ENCODE data around the gene PAF1. TPM values are rescaled to one million over a fixed set of nuclear protein-coding genes. Genes with fewer than 3 reads are reported as not detected.

The PAF1 gene
- polyA plus RNA-seq, 2 of the 4 experiments (the other 2 are of a cell fraction), result 103 to 110 TPM

GRCh38 chr19:39398297-39398864 lies 7.5 kb upstream of the PAF1 start (continued):
- TF ChIP-seq RFX5 (IDR thresholded peaks at IDR 0.05), result no peak
- 0 out of 2 replicates have a peak, but pooled peaks have one; percentile 29 for TF ChIP-seq ZSCAN20 (CRISPR knock-in tag; IDR thresholded peaks at IDR 0.05)
- peak; percentile 25; the same call in 1 of the 2 replicates for TF ChIP-seq MAZ (IDR thresholded peaks at IDR 0.05; ENCODE audit: borderline replicate concordance, low read depth, low read length)
- TF ChIP-seq ZC3H11A (IDR thresholded peaks at IDR 0.05), result no peak
- TF ChIP-seq JUNB (IDR thresholded peaks at IDR 0.05), result peak; percentile 57

DNA sequence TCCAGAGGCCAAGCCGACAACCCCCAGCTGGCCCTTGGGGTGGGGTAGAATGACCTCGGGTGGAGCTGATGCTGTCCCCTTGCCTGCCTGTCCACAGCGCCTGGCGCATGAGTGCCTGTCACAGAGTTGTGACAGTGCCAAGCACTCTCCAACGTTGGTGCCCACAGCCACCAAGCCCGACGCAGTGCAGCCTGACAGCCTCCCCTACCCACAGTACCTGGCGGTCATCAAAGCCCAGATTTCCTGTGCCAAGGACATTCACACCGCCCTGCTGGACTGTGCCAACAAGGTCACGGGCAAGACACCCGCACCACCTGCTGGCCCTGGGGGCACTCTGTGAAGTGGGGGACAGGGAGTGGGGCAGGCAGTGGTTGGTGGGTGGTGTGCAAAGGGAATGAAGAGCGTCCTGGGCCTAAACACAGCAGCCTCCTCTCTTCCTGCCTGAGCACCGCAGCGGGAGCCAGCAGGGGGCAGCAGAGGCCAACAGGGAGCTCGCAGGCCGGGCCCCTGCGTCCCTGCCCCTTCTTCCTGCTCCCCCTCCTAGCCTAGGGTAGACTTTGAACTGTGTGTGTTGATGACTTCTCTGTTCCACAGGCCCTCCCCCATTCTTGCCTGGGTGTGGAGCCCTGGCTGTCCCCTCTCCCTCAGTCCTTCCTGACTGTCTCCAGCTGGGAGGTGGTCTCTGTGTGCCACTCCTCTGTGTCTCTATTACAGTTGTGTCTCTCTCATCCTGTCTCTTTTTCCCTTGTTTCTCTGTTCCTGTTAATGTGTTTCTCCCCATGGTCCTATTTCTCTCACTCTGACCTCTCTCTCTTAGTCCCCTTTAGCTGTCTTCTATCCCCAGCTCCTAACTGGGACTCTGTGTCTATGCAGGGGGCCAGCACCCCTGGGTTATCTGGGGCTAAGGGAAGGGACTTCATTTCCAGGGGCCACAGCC lies 6.7 kb upstream of the PAF1 start:
- Histone ChIP-seq H3K4me3 (peak overlapping the region; percentile 22; the same call in 2 of the 3 replicates), H3K9me3 (no peaks in the 10 kb centered on the region), H3K27ac (peak overlapping the region; percentile 92 to 99), H3K4me2 (peak overlapping the region; percentile 85), H3K4me1 (peaks cover 56% of the 10 kb centered on the region)
- ChIA-PET CTCF (interaction anchor here (0.5 to 21.4 kb wide), 75 partner anchors 7 to 995 kb away, joined by 3 to 484 read pairs (median 4); partner anchors contain the start of genes DLL3, EID2, EID2B and FAM98C), POLR2A (interaction anchor here (0.6 to 3.8 kb wide), 12 partner anchors 10 to 823 kb away, joined by 3 to 122 read pairs (median 8); partner anchors contain the start of genes FBXO17, PLEKHG2, RPS16 and SAMD4B)
- ATAC-seq, result peak; percentile 52 to 84
- 31% methylated on average over 17 of the region's 17 CpGs for WGBS (ENCODE audit: missing lambda C conversion rate)
- peak; percentile 98 to 99 for DNase-seq (ENCODE audit: low read depth in 1 of 2, low spot score in 1 of 2)
- peak; percentile 96 for FAIRE-seq
- TF ChIP-seq, protein P1, sequence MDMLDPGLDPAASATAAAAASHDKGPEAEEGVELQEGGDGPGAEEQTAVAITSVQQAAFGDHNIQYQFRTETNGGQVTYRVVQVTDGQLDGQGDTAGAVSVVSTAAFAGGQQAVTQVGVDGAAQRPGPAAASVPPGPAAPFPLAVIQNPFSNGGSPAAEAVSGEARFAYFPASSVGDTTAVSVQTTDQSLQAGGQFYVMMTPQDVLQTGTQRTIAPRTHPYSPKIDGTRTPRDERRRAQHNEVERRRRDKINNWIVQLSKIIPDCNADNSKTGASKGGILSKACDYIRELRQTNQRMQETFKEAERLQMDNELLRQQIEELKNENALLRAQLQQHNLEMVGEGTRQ (IDR thresholded peaks at IDR 0.05), result peak; percentile 3; the same call in 1 of the 2 replicates
- TF ChIP-seq MAZ (IDR thresholded peaks at IDR 0.05; ENCODE audit: borderline replicate concordance, low read depth, low read length) (peak; percentile 93; the same call in 1 of the 2 replicates), MYC (IDR thresholded peaks at IDR 0.05; ENCODE audit: borderline replicate concordance, low read length) (no peak; the same call in 1 of the 2 replicates), JUNB (IDR thresholded peaks at IDR 0.05) (no peak), NR3C1 (IDR thresholded peaks at IDR 0.05) (no peak), GATA3 (IDR thresholded peaks at IDR 0.05; ENCODE audit: borderline replicate concordance) (no peak; the same call in 1 of the 2 replicates), FOXS1 (CRISPR knock-in tag; IDR thresholded peaks at IDR 0.05) (no peak), EHMT2 (IDR thresholded peaks at IDR 0.05; ENCODE audit: low read depth) (no peak), HES2 (IDR thresholded peaks at IDR 0.05) (no peak), BHLHE40 (IDR thresholded peaks at IDR 0.05; ENCODE audit: low read depth, low read length) (0 out of 2 replicates have a peak, but pooled peaks have one; percentile 13), HOXB5 (CRISPR knock-in tag; IDR thresholded peaks at IDR 0.05) (no peak), ZNF302 (CRISPR knock-in tag; IDR thresholded peaks at IDR 0.05) (no peak), RAD21 (conservative IDR thresholded peaks at IDR 0.05 in 1 of 2, IDR thresholded peaks at IDR 0.05 in 1 of 2) (peak; percentile 100), CEBPB (IDR thresholded peaks at IDR 0.05) (no peak), POLR2A (IDR thresholded peaks at IDR 0.05; ENCODE audit: low read length) (peak; percentile 47; the same call in 1 of the 2 replicates), RFX5 (IDR thresholded peaks at IDR 0.05) (0 out of 2 replicates have a peak, but pooled peaks have one; percentile 46), FOSB (CRISPR knock-in tag; IDR thresholded peaks at IDR 0.05) (no peak), PHF8 (IDR thresholded peaks at IDR 0.05; ENCODE audit: borderline replicate concordance, low read depth) (no peak), TFCP2L1 (CRISPR knock-in tag; IDR thresholded peaks at IDR 0.05) (peak; percentile 21; the same call in 1 of the 2 replicates), CHD2 (IDR thresholded peaks at IDR 0.05; ENCODE audit: low read length, partially characterized antibody) (peak; percentile 64), RNF2 (IDR thresholded peaks at IDR 0.05; ENCODE audit: borderline replicate concordance, low read depth) (no peak), ELK1 (IDR thresholded peaks at IDR 0.05; ENCODE audit: low read depth, low read length) (no peak), NPAS2 (CRISPR knock-in tag; IDR thresholded peaks at IDR 0.05; ENCODE audit: borderline replicate concordance) (no peak)
- TF ChIP-seq, protein P2, sequence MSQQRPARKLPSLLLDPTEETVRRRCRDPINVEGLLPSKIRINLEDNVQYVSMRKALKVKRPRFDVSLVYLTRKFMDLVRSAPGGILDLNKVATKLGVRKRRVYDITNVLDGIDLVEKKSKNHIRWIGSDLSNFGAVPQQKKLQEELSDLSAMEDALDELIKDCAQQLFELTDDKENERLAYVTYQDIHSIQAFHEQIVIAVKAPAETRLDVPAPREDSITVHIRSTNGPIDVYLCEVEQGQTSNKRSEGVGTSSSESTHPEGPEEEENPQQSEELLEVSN (IDR thresholded peaks at IDR 0.05; ENCODE audit: borderline replicate concordance, low read depth), result no peak
- TF ChIP-seq, protein P3, sequence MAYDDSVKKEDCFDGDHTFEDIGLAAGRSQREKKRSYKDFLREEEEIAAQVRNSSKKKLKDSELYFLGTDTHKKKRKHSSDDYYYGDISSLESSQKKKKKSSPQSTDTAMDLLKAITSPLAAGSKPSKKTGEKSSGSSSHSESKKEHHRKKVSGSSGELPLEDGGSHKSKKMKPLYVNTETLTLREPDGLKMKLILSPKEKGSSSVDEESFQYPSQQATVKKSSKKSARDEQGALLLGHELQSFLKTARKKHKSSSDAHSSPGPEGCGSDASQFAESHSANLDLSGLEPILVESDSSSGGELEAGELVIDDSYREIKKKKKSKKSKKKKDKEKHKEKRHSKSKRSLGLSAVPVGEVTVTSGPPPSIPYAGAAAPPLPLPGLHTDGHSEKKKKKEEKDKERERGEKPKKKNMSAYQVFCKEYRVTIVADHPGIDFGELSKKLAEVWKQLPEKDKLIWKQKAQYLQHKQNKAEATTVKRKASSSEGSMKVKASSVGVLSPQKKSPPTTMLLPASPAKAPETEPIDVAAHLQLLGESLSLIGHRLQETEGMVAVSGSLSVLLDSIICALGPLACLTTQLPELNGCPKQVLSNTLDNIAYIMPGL (CRISPR knock-in tag; IDR thresholded peaks at IDR 0.05; ENCODE audit: borderline replicate concordance), result no peak
- TF ChIP-seq, protein P4, sequence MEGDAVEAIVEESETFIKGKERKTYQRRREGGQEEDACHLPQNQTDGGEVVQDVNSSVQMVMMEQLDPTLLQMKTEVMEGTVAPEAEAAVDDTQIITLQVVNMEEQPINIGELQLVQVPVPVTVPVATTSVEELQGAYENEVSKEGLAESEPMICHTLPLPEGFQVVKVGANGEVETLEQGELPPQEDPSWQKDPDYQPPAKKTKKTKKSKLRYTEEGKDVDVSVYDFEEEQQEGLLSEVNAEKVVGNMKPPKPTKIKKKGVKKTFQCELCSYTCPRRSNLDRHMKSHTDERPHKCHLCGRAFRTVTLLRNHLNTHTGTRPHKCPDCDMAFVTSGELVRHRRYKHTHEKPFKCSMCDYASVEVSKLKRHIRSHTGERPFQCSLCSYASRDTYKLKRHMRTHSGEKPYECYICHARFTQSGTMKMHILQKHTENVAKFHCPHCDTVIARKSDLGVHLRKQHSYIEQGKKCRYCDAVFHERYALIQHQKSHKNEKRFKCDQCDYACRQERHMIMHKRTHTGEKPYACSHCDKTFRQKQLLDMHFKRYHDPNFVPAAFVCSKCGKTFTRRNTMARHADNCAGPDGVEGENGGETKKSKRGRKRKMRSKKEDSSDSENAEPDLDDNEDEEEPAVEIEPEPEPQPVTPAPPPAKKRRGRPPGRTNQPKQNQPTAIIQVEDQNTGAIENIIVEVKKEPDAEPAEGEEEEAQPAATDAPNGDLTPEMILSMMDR (IDR thresholded peaks at IDR 0.05), result peak; percentile 100
